Panc1 (cell line): Measurements from ENCODE around the gene NPLOC4.

Experiments
- TCF7L2 ChIP-seq: IDR thresholded peaks from 2 replicates; pipeline ENCODE4 v1.6.1; 2011; ENCODE audit warnings: mild to moderate bottlenecking, low read depth, low read length, inconsistent platforms
- TF ChIP-seq, protein P1 (sequence below): fragments of 450-650 bp; IDR thresholded peaks from 2 replicates; pipeline ENCODE4 v1.5.1; 2017; ENCODE audit warnings: mild to moderate bottlenecking

DNA sequence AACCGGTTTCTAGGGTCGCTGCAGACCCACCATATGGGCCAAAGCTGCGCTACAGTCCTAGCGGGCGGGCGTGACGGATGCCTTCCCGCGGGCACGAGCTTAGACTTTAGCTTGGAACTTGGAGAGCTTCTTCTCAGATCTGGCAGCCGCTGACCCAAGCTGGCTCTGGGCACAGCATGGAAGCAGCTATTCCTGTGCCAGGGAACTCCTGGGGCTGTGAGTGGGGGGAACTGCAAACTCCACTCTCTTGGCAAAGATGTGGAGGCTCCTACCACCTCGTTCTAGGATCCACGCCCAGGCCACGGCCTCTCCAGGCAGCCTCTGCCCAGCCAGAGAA lies 93.6 kb downstream of the NPLOC4 start:
- no peak for TF ChIP-seq TCF7L2
- TF ChIP-seq, protein P1, sequence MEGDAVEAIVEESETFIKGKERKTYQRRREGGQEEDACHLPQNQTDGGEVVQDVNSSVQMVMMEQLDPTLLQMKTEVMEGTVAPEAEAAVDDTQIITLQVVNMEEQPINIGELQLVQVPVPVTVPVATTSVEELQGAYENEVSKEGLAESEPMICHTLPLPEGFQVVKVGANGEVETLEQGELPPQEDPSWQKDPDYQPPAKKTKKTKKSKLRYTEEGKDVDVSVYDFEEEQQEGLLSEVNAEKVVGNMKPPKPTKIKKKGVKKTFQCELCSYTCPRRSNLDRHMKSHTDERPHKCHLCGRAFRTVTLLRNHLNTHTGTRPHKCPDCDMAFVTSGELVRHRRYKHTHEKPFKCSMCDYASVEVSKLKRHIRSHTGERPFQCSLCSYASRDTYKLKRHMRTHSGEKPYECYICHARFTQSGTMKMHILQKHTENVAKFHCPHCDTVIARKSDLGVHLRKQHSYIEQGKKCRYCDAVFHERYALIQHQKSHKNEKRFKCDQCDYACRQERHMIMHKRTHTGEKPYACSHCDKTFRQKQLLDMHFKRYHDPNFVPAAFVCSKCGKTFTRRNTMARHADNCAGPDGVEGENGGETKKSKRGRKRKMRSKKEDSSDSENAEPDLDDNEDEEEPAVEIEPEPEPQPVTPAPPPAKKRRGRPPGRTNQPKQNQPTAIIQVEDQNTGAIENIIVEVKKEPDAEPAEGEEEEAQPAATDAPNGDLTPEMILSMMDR, result no peak
